T47D (cell line): ENCODE measurements around the gene COX20.

Experiments used
- DNase-seq, 2 experiments: peaks; one replicate each; pipeline versions ENCODE4 v3.0.0 to v3.0.0-alpha.2; 2011 to 2012; ENCODE audit warnings: low read depth in 1 of 2, low spot score in 1 of 2
- JUND ChIP-seq: IDR thresholded peaks from 2 replicates; pipeline ENCODE4 v1.6.1; 2012; ENCODE audit warnings: low read depth
- in situ Hi-C: cut with HindIII; loops from 2 replicates; pipeline ENCODE4 v1.10.0; 2016; ENCODE audit warnings: low sequenced_read_pairs, low pct_unique_long_range_greater_than_20kb

Gene COX20

DNA sequence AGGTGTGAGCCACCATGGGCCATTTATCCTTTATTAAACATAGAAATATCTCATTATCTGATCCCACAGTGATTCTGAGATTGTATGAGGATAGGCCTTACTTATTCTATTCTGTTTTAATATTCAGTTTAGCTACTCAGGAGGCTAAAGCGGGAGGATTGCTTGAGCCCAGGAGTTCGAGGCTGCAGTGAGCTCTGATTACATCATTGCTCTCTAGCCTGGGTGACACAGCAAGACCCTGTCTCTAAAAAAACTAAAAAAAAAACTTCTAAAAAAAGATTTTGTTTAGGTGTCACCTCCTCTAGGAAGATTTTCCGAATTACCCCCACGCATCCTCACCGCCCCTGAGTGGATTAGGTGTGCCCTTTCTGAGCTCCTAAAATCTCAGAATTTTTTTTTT, 43.2 kb downstream of the COX20 start:
- no peak for TF ChIP-seq JUND
- no peak for DNase-seq
- in situ Hi-C loops: no loop called here

DNA sequence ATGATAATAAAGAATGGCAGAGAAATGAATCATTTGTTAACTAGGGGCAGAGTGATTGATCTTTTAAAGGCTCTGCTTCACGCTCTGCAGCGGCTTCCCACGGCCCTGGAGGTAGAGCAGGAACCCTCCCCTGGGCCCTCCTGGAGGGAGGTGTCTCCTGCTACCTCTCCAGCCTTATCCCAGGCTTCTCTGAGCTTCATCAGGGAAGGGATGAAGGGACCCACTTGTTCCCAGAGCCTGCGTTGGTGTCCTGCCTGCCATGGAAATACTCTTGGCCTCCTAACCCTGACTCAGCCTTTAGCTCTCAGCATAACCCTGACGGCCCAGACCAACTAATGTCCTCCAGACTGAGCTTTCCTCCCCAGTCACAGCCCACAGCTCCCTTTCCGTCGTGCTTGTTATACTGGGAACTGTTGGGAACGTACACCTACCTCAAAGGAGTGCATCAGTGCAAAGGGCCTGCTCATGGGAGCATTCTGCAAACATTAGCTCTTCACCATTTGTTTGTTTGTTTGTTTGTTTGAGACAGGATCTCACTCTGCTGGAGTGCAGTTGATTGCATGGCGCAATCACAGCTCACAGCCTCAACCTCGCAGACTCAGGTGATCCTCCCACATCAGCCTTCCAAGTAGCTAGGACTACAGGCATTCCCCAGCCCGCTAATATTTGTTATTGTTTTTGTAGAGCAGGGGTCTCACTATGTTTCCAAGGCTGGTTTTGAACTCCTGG, 46.3 kb downstream of the COX20 start:
- no peak for DNase-seq
- in situ Hi-C loops: no loop called here
- TF ChIP-seq JUND: no peak

DNA sequence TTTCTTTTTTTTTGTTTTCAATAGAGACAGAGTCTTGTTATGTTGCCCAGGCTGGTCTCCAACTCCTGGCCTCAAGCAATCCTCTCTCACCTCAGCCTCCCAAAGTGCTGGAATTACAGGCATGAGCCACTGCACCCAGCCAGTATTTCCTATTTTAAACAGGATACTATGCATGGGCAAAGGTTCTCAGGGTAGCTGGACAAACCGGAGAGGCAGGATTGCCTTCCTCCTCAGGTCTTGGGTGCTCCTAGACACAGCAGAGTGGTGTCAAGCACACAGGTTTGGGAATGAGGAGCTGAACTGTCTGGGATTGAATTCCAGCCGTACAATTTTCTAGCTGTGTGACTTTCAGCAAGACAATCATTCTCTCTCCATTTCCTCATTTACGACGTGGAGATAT, 51.8 kb downstream of the COX20 start:
- peak; percentile 35 to 92 for DNase-seq
- TF ChIP-seq JUND: no peak
- in situ Hi-C loops: no loop called here

DNA sequence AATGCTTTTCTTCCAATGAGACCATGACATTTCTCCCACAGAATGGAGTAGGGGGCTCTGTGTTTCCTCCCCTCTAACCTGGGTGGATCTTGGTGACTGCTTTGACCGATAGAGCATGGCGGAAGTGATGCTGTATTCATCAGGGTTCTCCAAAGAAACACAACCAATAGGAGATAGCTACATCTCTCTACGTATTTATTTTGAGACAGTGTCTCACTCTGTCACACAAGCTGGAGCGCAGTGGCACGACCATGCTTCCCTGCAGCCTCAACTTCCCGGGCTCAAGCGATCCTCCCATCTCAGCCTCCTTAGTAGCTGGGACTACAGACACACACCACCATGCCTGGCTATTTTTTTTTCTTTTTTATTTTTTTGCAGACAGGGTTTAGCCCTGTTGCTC, 58.4 kb downstream of the COX20 start:
- in situ Hi-C loops: no loop called here
- DNase-seq: no peak
- TF ChIP-seq JUND: no peak
